ENCODE data around the gene FLT3LG. TPM values are rescaled to one million over a fixed set of nuclear protein-coding genes. Genes with fewer than 3 reads are reported as not detected.
"Not testable (repeated sequence)": the region's sequence is repeated elsewhere in the genome, so short reads cannot be mapped to it uniquely, and the experiment has no call there.

FLT3LG gene
- total RNA-seq, 2 donors from 2014 or later, result 33.5 to 80.4 TPM

- DNase-seq (ENCODE audit: low spot score) (no peak), ATAC-seq (no peak)
- no peak overlapping the region for H3K4me3 Mint-ChIP-seq
- no peaks in the 10 kb centered on the region for H3K27me3 Mint-ChIP-seq
- H3K27ac Mint-ChIP-seq, result no peak overlapping the region
- peaks cover 4 to 5% of the 10 kb centered on the region in 2 donors for H3K4me1 Mint-ChIP-seq (ENCODE audit: low read depth in 2 of 2)
- H3K9me3 Mint-ChIP-seq, result no peaks in the 10 kb centered on the region
- no peaks in the 10 kb centered on the region for H3K36me3 Mint-ChIP-seq
Observed at GRCh38 chr19:49461656-49462055, 12.4 kb upstream of the FLT3LG start.

GRCh38 chr19:49462492-49462891 lies 11.5 kb upstream of the FLT3LG start:
- ATAC-seq (no peak), DNase-seq (ENCODE audit: low spot score) (no peak)
- Mint-ChIP-seq H3K36me3 (no peaks in the 10 kb centered on the region), H3K27me3 (no peaks in the 10 kb centered on the region), H3K4me1 (ENCODE audit: low read depth in 2 of 2) (no peaks in the 10 kb centered on the region), H3K27ac (no peak overlapping the region), H3K4me3 (no peak overlapping the region), H3K9me3 (no peaks in the 10 kb centered on the region)

- DNase-seq (ENCODE audit: low spot score) (no peak), ATAC-seq (no peak)
- no peak overlapping the region for H3K4me3 Mint-ChIP-seq
- no peaks in the 10 kb centered on the region for H3K9me3 Mint-ChIP-seq
- peaks cover 8 to 9% of the 10 kb centered on the region in 2 donors for H3K4me1 Mint-ChIP-seq (ENCODE audit: low read depth in 2 of 2)
- H3K36me3 Mint-ChIP-seq, result no peaks in the 10 kb centered on the region
- H3K27ac Mint-ChIP-seq, result no peak overlapping the region
- no peaks in the 10 kb centered on the region for H3K27me3 Mint-ChIP-seq
Observed at GRCh38 chr19:49463960-49464740, 9.9 kb upstream of the FLT3LG start.

GRCh38 chr19:49465371-49465770 lies 8.6 kb upstream of the FLT3LG start:
- peaks cover 16 to 17% of the 10 kb centered on the region in 2 donors for H3K4me1 Mint-ChIP-seq (ENCODE audit: low read depth in 2 of 2)
- H3K4me3 Mint-ChIP-seq, result no peak overlapping the region
- no peaks in the 10 kb centered on the region for H3K27me3 Mint-ChIP-seq
- H3K27ac Mint-ChIP-seq, result no peak overlapping the region
- no peak for DNase-seq (ENCODE audit: low spot score)
- no peaks in the 10 kb centered on the region for H3K36me3 Mint-ChIP-seq
- ATAC-seq, result no peak
- no peaks in the 10 kb centered on the region for H3K9me3 Mint-ChIP-seq

GRCh38 chr19:49468199-49468598 lies 5.8 kb upstream of the FLT3LG start:
- DNase-seq (ENCODE audit: low spot score) (no peak), ATAC-seq (no peak)
- Mint-ChIP-seq H3K4me3 (no peak overlapping the region), H3K27me3 (no peaks in the 10 kb centered on the region), H3K9me3 (no peaks in the 10 kb centered on the region), H3K27ac (peak overlapping the region in 1 of 2 donors; percentile 80), H3K4me1 (ENCODE audit: low read depth in 2 of 2) (peaks cover 24 to 28% of the 10 kb centered on the region in 2 donors), H3K36me3 (no peaks in the 10 kb centered on the region)

- no peaks in the 10 kb centered on the region for H3K27me3 Mint-ChIP-seq
- H3K4me3 Mint-ChIP-seq, result peak overlapping the region; percentile 78
- no peaks in the 10 kb centered on the region for H3K9me3 Mint-ChIP-seq
- H3K36me3 Mint-ChIP-seq, result no peaks in the 10 kb centered on the region
- ATAC-seq (peak; percentile 69 to 83), DNase-seq (ENCODE audit: low spot score) (peak; percentile 82)
- peaks cover 24 to 33% of the 10 kb centered on the region in 2 donors for H3K4me1 Mint-ChIP-seq (ENCODE audit: low read depth in 2 of 2)
- H3K27ac Mint-ChIP-seq, result peak overlapping the region; percentile 80 to 87
Observed at GRCh38 chr19:49468746-49469447, 5.1 kb upstream of the FLT3LG start.

- Mint-ChIP-seq H3K4me1 (ENCODE audit: low read depth in 2 of 2) (peaks cover 28 to 43% of the 10 kb centered on the region in 2 donors), H3K27me3 (no peaks in the 10 kb centered on the region), H3K9me3 (no peaks in the 10 kb centered on the region), H3K4me3 (peak overlapping the region; percentile 79), H3K36me3 (no peaks in the 10 kb centered on the region), H3K27ac (peak overlapping the region; percentile 80 to 82)
- DNase-seq (ENCODE audit: low spot score), result peak; percentile 99
- peak; percentile 85 to 93 for ATAC-seq
Observed at GRCh38 chr19:49469828-49470614, 4.0 kb upstream of the FLT3LG start.

GRCh38 chr19:49470615-49470978 lies 3.4 kb upstream of the FLT3LG start:
- H3K4me1 Mint-ChIP-seq (ENCODE audit: low read depth in 2 of 2), result peaks cover 34 to 48% of the 10 kb centered on the region in 2 donors

GRCh38 chr19:49472936-49473335 lies 1.1 kb upstream of the FLT3LG start:
- Mint-ChIP-seq H3K27me3 (no peaks in the 10 kb centered on the region), H3K9me3 (no peaks in the 10 kb centered on the region), H3K27ac (peak overlapping the region; percentile 91 to 99), H3K4me3 (peak overlapping the region; percentile 89), H3K36me3 (no peaks in the 10 kb centered on the region), H3K4me1 (ENCODE audit: low read depth in 2 of 2) (peaks cover 43 to 55% of the 10 kb centered on the region in 2 donors)
- DNase-seq (ENCODE audit: low spot score) (no peak), ATAC-seq (no peak)

More at GRCh38 chr19:49470615-49470978, 3.4 kb upstream of the FLT3LG start:
- peak overlapping the region; percentile 80 to 82 for H3K27ac Mint-ChIP-seq
- DNase-seq (ENCODE audit: low spot score) (no peak), ATAC-seq (no peak)
- H3K27me3 Mint-ChIP-seq, result no peaks in the 10 kb centered on the region
- no peaks in the 10 kb centered on the region for H3K36me3 Mint-ChIP-seq
- no peaks in the 10 kb centered on the region for H3K9me3 Mint-ChIP-seq
- H3K4me3 Mint-ChIP-seq, result peak overlapping the region; percentile 79

- not testable (repeated sequence) for ATAC-seq; DNase-seq (ENCODE audit: low spot score); H3K27me3 Mint-ChIP-seq; H3K36me3 Mint-ChIP-seq; H3K9me3 Mint-ChIP-seq
- Mint-ChIP-seq H3K4me3 (peak overlapping the region; percentile 89), H3K27ac (peak overlapping the region; percentile 91 to 99), H3K4me1 (ENCODE audit: low read depth in 2 of 2) (peaks cover 42 to 53% of the 10 kb centered on the region in 2 donors)
Observed at GRCh38 chr19:49473501-49473867, 531 bp upstream of the FLT3LG start.

- ATAC-seq (no peak), DNase-seq (ENCODE audit: low spot score) (no peak)
- Mint-ChIP-seq H3K27me3 (no peaks in the 10 kb centered on the region), H3K4me1 (ENCODE audit: low read depth in 2 of 2) (peaks cover 33 to 45% of the 10 kb centered on the region in 2 donors), H3K9me3 (no peaks in the 10 kb centered on the region), H3K27ac (peak overlapping the region; percentile 91 to 99), H3K36me3 (no peaks in the 10 kb centered on the region), H3K4me3 (peak overlapping the region; percentile 89)
Observed at GRCh38 chr19:49474542-49474924, 518 bp downstream of the FLT3LG start.

- DNase-seq (ENCODE audit: low spot score) (no peak), ATAC-seq (no peak)
- H3K4me1 Mint-ChIP-seq (ENCODE audit: low read depth in 2 of 2), result peaks cover 27 to 38% of the 10 kb centered on the region in 2 donors
- H3K4me3 Mint-ChIP-seq, result peak overlapping the region; percentile 89
- no peaks in the 10 kb centered on the region for H3K9me3 Mint-ChIP-seq
- H3K27ac Mint-ChIP-seq, result peak overlapping the region; percentile 91 to 99
- H3K36me3 Mint-ChIP-seq, result no peaks in the 10 kb centered on the region
- no peaks in the 10 kb centered on the region for H3K27me3 Mint-ChIP-seq
Observed at GRCh38 chr19:49475191-49475917, 1.3 kb downstream of the FLT3LG start.
